Measurements from ENCODE around the gene KANSL1. TPM values are rescaled to one million over a fixed set of nuclear protein-coding genes. Genes with fewer than 3 reads are reported as not detected.
"Not testable (repeated sequence)": the region's sequence is repeated elsewhere in the genome, so short reads cannot be mapped to it uniquely, and the experiment has no call there.

The KANSL1 gene
- polyA plus RNA-seq, 1 donor, result 39.6 TPM

GRCh38 chr17:46192439-46193150 lies 634 bp downstream of the KANSL1 start:
- peak; percentile 85 for DNase-seq

GRCh38 chr17:46192189-46192438 lies 1.1 kb downstream of the KANSL1 start:
- peak; percentile 19 for DNase-seq

DNA sequence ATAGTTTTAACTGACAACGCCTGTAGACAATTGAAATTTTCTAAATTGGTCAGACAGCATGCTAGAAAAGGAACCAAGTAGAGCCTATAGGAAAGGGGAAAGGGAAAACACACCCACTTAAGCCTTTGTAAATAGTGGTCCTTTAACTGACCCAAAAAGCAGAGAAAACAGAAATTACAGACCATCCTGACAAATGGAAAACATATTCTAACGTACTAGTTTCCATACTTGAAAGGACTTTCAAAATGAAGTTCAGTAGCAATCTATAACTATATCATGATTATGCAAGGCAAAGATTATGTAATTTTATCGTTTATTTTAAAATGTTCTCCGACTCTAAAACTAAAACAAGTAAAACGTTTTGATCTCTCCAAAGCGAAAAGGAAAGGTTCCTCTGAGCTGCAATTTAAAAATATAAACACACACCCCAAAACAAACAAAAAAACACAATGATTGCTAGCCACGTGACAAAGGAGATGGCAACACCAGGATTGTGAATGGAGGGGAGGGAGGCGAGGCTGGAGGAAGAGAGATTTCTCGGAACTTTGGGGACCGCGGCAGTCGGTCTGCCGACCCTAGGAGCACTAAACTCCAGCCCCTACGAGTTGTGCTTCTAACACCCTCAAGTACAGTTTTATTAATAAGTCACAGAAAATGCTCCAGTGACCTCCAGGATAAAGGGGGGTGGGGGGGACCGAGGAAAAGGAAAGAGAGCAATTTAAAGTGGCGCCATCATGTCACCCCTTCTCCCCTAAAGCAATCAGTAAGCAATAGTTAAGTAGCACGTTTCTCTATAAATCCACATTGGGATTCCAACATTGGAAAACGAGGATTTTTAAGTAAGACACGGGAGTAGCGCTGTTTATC lies 1.7 kb downstream of the KANSL1 start:
- DNase-seq, result peak; percentile 58

- no peak for DNase-seq
Measured at GRCh38 chr17:46190763-46191162, 2.5 kb downstream of the KANSL1 start.

DNA sequence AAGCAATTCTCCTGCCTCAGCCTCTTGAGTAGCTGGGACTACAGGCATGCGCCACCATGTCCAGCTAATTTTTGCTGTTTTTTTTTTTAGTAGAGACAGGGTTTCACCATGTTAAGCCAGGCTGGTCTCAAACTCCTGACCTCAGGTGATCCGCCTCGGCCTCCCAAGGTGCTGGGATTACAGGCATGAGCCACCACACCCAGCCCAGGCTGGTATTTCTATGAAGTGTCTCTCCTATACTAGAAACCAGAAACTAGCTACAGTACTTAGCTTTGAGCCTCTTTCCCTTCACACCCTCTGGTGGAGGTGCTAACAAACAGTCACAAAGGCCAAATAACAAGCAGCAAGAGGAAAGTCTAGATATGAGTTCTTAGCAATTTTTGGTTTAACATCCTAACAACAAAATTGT lies 6.4 kb downstream of the KANSL1 start:
- not testable (repeated sequence) for DNase-seq

- DNase-seq, result no peak
Measured at GRCh38 chr17:46184696-46185095, 8.5 kb downstream of the KANSL1 start.

GRCh38 chr17:46183383-46183782 lies 9.8 kb downstream of the KANSL1 start:
- DNase-seq, result not testable (repeated sequence)

GRCh38 chr17:46182961-46183360 lies 10.3 kb downstream of the KANSL1 start:
- DNase-seq, result no peak

- DNase-seq, result no peak
Measured at GRCh38 chr17:46181940-46182339, 11.3 kb downstream of the KANSL1 start.

DNA sequence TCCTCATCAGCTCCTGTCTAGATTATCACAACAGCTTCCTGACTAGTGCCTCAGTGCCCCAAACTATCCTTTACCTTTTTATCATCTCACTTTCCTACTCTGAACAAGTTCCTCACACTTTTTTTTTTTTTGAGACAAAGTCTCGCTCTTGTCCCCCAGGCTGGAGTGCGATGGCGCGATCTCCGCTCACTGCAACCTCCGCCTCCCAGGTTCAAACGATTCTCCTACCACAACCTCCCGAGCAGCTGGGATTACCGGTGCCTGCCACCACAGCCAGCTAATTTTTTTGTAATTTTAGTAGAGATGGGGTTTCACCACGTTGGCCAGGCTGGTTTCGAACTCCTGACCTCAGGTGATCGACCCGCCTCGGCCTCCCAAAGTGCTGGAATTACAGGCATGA lies 11.9 kb downstream of the KANSL1 start:
- DNase-seq, result not testable (repeated sequence)

GRCh38 chr17:46180892-46181274 lies 12.3 kb downstream of the KANSL1 start:
- DNase-seq, result no peak

DNA sequence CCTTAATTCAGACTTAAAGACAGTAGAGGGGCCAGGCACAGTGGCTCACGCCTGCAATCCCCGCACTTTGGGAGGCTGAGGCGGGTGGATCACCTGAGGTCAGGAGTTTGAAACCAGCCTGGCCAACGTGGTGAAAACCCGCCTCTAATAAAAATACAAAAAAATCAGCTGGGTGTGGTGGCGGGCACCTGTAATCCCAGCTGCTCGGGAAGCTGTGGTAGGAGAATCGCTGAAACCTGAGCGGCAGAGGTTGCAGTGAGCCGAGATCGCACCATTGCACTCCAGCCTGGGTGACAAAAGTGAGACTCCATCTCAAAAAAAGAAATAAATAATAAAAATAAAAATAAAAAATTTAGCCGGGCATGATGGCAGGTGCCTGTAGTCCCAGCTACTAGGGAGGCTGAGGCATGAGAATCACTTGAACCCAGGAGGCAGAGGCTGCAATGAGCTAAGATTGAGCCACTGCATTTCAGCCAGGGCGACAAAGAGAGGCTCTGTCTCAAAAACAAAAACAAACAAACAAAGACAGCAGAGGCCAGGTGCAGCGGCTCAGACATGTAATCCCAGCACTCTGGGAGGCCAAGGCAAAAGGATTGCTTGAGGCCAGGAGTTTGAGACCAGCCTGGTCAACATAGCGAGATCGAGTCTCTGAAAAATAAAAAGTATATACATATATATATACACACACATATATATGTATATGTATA lies 12.9 kb downstream of the KANSL1 start:
- DNase-seq, result not testable (repeated sequence)

- DNase-seq, result no peak
Measured at GRCh38 chr17:46179375-46179999, 13.7 kb downstream of the KANSL1 start.

DNA sequence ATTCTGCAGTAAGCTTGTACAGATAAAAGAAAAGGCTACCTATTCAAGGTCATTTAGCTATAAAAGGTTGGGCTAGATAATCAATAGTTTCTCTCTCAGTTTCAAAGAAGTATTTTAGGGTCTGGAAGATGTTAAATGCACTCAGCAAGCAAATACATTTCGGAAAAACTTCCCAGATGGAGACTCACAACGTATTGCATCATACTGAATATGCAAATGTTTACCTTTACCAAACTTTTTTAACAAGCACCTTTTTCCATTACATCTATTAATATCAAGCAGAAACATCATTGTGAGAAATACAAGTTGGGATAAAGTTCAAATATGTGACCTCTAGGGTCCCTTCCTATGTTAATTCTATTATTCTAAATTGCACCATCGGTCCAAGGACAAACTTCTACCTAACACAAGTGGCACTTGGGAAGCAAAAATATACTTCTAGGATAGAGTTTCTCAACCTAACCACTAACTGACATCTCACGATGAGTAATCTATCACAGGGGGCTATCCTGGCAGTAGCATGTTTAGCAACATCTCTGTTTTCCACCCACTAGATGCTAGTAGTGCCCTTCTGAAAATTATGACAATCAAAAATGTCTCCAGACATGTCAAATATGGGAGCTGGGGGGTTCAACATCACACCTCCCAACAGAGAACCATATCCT lies 14.5 kb downstream of the KANSL1 start:
- DNase-seq, result no peak

- DNase-seq, result no peak
Measured at GRCh38 chr17:46176975-46177374, 16.3 kb downstream of the KANSL1 start.

GRCh38 chr17:46175891-46176290 lies 17.3 kb downstream of the KANSL1 start:
- no peak for DNase-seq

- no peak for DNase-seq
Measured at GRCh38 chr17:46173153-46173552, 20.1 kb downstream of the KANSL1 start.

DNA sequence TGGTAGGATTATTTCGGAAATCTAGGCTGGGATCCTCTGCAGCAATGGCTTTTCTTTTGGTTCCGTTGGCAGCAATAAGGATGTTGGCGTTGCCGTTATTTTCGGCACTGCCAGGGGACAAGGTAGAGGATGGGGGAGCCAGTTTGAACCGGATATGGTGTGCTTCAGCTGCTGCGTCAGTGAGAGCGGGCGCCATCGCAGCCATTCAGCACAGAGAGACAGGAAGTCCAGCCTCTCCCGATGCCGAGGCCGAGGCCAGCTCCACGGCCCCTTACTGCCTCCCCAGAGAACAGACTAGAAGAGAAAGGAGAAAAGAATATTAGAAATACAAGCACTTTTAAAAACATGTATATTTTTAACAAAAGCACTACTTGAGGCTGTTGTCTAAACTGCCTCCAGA lies 21.3 kb downstream of the KANSL1 start:
- no peak for DNase-seq

DNA sequence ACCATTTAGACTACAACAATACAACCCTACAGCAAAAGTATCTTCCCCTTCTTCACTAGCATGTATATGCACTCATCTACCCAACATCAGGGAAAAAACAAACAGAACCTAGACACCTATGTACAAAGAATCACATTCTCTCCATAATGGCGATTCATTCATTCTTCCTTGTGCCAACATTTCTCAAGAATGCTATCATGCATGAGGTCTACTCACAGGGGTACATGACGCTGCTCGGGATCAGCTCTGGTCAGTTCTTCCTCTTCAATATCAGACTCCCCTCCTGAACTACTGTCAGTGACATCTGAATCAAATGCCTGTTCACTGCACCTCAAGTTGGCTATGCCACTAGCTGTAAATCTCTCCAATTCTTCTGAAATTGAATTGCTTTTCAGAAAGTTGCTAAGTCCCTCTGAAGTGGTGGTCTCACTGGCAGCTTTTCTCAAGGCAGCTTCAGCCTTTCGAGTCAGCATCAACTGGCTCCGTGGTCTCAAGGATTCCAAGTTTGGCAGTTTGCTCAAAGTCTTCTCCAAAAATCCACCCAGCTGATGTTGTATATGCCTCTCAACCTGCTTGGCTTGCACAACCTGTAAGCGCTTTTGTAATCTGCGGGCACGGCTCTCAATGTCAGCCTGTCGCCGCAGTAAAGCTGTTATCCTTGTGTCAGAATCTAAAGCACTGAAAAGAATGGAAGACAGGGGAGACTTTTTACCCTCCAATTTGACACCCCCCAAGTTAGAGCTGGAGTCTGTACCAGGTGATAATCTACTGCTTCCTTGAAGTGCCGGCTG lies 22.4 kb downstream of the KANSL1 start:
- DNase-seq, result no peak

GRCh38 chr17:46169913-46170638 lies 23.2 kb downstream of the KANSL1 start:
- DNase-seq, result no peak
